Trophoblast cell (in vitro differentiated cells and primary cell): ENCODE results near the gene KRTAP5-11.
A peak's percentile ranks its signal among the peaks of the same experiment; 100 is the strongest.
"Not testable (repeated sequence)": the region's sequence is repeated elsewhere in the genome, so short reads cannot be mapped to it uniquely, and the experiment has no call there.

Experiments used
- DNase-seq, 2 donors: peaks; one replicate each; pipeline ENCODE4 v3.0.0-alpha.2; 2016
- H2AFZ ChIP-seq: 2 replicates; pipeline ENCODE4 v1.6.1; 2013; ENCODE audit warnings: low read length, moderate library complexity, mild to moderate bottlenecking; ENCODE audit not compliant: insufficient read depth, poor library complexity
- H2AK5ac ChIP-seq: 2 replicates; pipeline ENCODE4 v1.6.1; 2013; ENCODE audit warnings: mild to moderate bottlenecking, low read length
- H2BK120ac ChIP-seq: 2 replicates; pipeline ENCODE4 v1.6.1; 2013; ENCODE audit warnings: low read length, mild to moderate bottlenecking, moderate library complexity; ENCODE audit not compliant: insufficient read depth, poor library complexity
- H2BK12ac ChIP-seq: 2 replicates; pipeline ENCODE4 v1.6.1; 2013; ENCODE audit warnings: mild to moderate bottlenecking, low read length, moderate library complexity
- H2BK5ac ChIP-seq: 2 replicates; pipeline ENCODE4 v1.6.1; 2013; ENCODE audit warnings: low read length, low read depth, moderate library complexity, mild to moderate bottlenecking; ENCODE audit not compliant: poor library complexity
- H3K14ac ChIP-seq: 2 replicates; pipeline ENCODE4 v1.6.1; 2013; ENCODE audit warnings: mild to moderate bottlenecking, low read length
- H3K18ac ChIP-seq: 2 replicates; pipeline ENCODE4 v1.6.1; 2013; ENCODE audit warnings: mild to moderate bottlenecking, low read length
- H3K23ac ChIP-seq: 2 replicates; pipeline ENCODE4 v1.6.1; 2013; ENCODE audit warnings: low read length
- H3K27ac ChIP-seq: 2 replicates; pipeline ENCODE4 v1.5.1; 2013; ENCODE audit warnings: low read depth, mild to moderate bottlenecking, inconsistent platforms, low read length, moderate library complexity
- H3K27me3 ChIP-seq: 2 replicates; pipeline ENCODE4 v1.6.1; 2013; ENCODE audit warnings: inconsistent platforms, mild to moderate bottlenecking, low read length, moderate library complexity; ENCODE audit not compliant: insufficient read depth
- H3K36me3 ChIP-seq, 2 experiments: 1 replicate in 1 of 2; 2 replicates in 1 of 2; pipeline ENCODE4 v1.6.1; 2013; ENCODE audit warnings: low read length in 2 of 2, mild to moderate bottlenecking in 2 of 2, moderate library complexity in 1 of 2; ENCODE audit not compliant: insufficient read depth in 2 of 2, control insufficient read depth in 1 of 2
- H3K4ac ChIP-seq: 2 replicates; pipeline ENCODE4 v1.6.1; 2013; ENCODE audit warnings: low read depth, mild to moderate bottlenecking, low read length, moderate library complexity
- H3K4me1 ChIP-seq, 2 experiments: 1 replicate in 1 of 2; 2 replicates in 1 of 2; pipeline ENCODE4 v1.6.1; 2013; ENCODE audit warnings: low read length in 2 of 2, mild to moderate bottlenecking in 2 of 2, moderate library complexity in 1 of 2; ENCODE audit not compliant: insufficient read depth in 2 of 2, control insufficient read depth in 1 of 2
- H3K4me2 ChIP-seq: 2 replicates; pipeline ENCODE4 v1.6.1; 2013; ENCODE audit warnings: inconsistent platforms, mild to moderate bottlenecking, low read length, moderate library complexity
- H3K4me3 ChIP-seq: 2 replicates; pipeline ENCODE4 v1.5.1; 2013; ENCODE audit warnings: mild to moderate bottlenecking, low read depth, low read length, inconsistent platforms
- H3K79me1 ChIP-seq: one replicate; pipeline ENCODE4 v1.6.1; 2013; ENCODE audit warnings: low read length
- H3K79me2 ChIP-seq: 2 replicates; pipeline ENCODE4 v1.6.1; 2013; ENCODE audit warnings: low read length, mild to moderate bottlenecking; ENCODE audit not compliant: control insufficient read depth, insufficient read depth, poor library complexity
- H3K9ac ChIP-seq: 2 replicates; pipeline ENCODE4 v1.6.1; 2013; ENCODE audit warnings: mild to moderate bottlenecking, low read length
- H3K9me3 ChIP-seq: 2 replicates; pipeline ENCODE4 v1.6.1; 2013; ENCODE audit warnings: low read depth, mild to moderate bottlenecking, control low read depth, inconsistent platforms, low read length; ENCODE audit not compliant: insufficient read depth
- H4K12ac ChIP-seq: 2 replicates; pipeline ENCODE4 v1.6.1; 2013; ENCODE audit warnings: low read depth, mild to moderate bottlenecking, low read length, moderate library complexity
- H4K8ac ChIP-seq: 2 replicates; pipeline ENCODE4 v1.6.1; 2013; ENCODE audit warnings: low read depth, mild to moderate bottlenecking, low read length, moderate library complexity
- H4K91ac ChIP-seq: one replicate; pipeline ENCODE4 v1.6.1; 2013; ENCODE audit warnings: low read depth, mild to moderate bottlenecking, low read length, moderate library complexity
- WGBS: extraction: QIAGEN DNeasy Blood & Tissue Kit; methylation state at CpG from one replicate; pipeline ENCODE4 v1.1.7; 2013; ENCODE audit warnings: missing lambda C conversion rate; ENCODE audit not compliant: insufficient read length, insufficient coverage; ENCODE audit errors: extremely low coverage; 5-methylcytosine and 5-hydroxymethylcytosine counted together

Gene KRTAP5-11

GRCh38 chr11:71588822-71589545, 6.3 kb upstream of the KRTAP5-11 start:
- H3K23ac ChIP-seq, H2AK5ac ChIP-seq, H3K4me2 ChIP-seq, H3K27me3 ChIP-seq, H3K79me2 ChIP-seq, H4K12ac ChIP-seq, H3K4me3 ChIP-seq, H3K14ac ChIP-seq, H3K36me3 ChIP-seq, H3K9ac ChIP-seq, H3K4ac ChIP-seq, H4K91ac ChIP-seq, H3K9me3 ChIP-seq, H3K79me1 ChIP-seq, H2AFZ ChIP-seq, H2BK5ac ChIP-seq: not testable (repeated sequence)
- peak overlapping the region; percentile 11 for H2BK120ac ChIP-seq
- peak overlapping the region; percentile 80 for H2BK12ac ChIP-seq
- peak overlapping the region; percentile 60 for H4K8ac ChIP-seq
- peaks cover 3 to 12% of the 10 kb centered on the region in 2 experiments for H3K4me1 ChIP-seq
- WGBS, result no CpG with 5 or more reads among the region's 11 CpGs
- peak overlapping the region; percentile 17 for H3K27ac ChIP-seq
- peak; percentile 45 to 62 for DNase-seq
- peak overlapping the region; percentile 59 for H3K18ac ChIP-seq

DNA sequence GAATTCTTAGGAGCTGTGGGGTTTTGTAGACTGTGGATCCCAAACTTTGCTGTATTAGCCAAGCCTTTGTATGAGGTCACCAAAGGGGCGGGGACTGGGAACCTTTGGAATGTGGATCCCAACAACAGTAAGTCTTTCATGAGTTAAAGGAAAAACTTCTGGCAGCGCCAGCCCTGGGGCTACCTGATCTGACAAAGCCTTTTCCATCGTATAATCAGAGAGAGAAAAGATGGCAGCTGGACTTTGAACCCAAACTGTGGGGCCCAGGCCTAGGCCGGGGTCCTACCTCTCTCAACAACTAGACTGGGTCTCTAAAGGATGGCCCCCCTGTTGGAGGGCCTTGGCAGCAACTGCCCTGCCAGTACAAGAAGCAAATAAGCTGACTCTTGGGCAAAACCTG, 5.6 kb upstream of the KRTAP5-11 start:
- Histone ChIP-seq H4K91ac (peak overlapping the region; percentile 32), H4K8ac (peak overlapping the region; percentile 19), H2BK120ac (peak overlapping the region; percentile 51), H3K27ac (peak overlapping the region; percentile 17), H3K4me1 (peaks cover 3 to 12% of the 10 kb centered on the region in 2 experiments)
- not testable (repeated sequence) for H2AFZ ChIP-seq, H4K12ac ChIP-seq, H3K23ac ChIP-seq, H3K27me3 ChIP-seq, H3K4ac ChIP-seq, H3K36me3 ChIP-seq, H2BK12ac ChIP-seq, H3K18ac ChIP-seq, H3K4me3 ChIP-seq, H3K9me3 ChIP-seq, H2AK5ac ChIP-seq, H3K9ac ChIP-seq, H3K14ac ChIP-seq, H2BK5ac ChIP-seq, H3K79me2 ChIP-seq, H3K4me2 ChIP-seq, H3K79me1 ChIP-seq
- no CpG with 5 or more reads among the region's 4 CpGs for WGBS
- DNase-seq, result peak; percentile 57 to 75

DNA sequence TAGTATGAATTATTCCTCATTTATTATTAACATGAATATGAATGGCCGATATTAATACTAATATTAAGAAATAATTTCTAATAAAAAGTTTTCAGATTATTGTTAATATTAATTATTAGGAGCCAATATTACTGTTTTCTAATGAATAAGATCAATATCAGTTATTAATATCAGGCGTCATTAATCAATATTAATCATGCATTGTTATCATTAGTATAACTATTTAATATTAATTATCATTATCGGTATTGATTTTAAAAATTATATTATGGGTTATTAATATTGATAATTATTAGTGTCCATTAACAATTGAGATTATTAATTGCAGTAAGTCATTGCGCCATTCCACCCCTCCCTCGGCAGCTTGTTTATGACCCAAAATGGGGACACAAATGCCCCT, 3.0 kb upstream of the KRTAP5-11 start:
- H3K27me3 ChIP-seq, H4K91ac ChIP-seq, H2BK120ac ChIP-seq, H3K4me2 ChIP-seq, H3K23ac ChIP-seq, DNase-seq, H3K18ac ChIP-seq, H4K8ac ChIP-seq, H3K9me3 ChIP-seq, H3K79me1 ChIP-seq, H3K36me3 ChIP-seq, H3K4me3 ChIP-seq, H3K9ac ChIP-seq, H2BK12ac ChIP-seq, H2BK5ac ChIP-seq, H3K14ac ChIP-seq, H2AK5ac ChIP-seq, H3K79me2 ChIP-seq, H4K12ac ChIP-seq, H3K4ac ChIP-seq, H2AFZ ChIP-seq, H3K27ac ChIP-seq: not testable (repeated sequence)
- no CpG with 5 or more reads among the region's 5 CpGs for WGBS
- peaks cover 3 to 12% of the 10 kb centered on the region in 2 experiments for H3K4me1 ChIP-seq

- H4K12ac ChIP-seq, H3K4me1 ChIP-seq, H3K14ac ChIP-seq, H3K4me3 ChIP-seq, H3K18ac ChIP-seq, DNase-seq, H3K79me1 ChIP-seq, H3K27me3 ChIP-seq, H3K4me2 ChIP-seq, H3K9ac ChIP-seq, H3K23ac ChIP-seq, H3K79me2 ChIP-seq, H2BK120ac ChIP-seq, H3K4ac ChIP-seq, H3K36me3 ChIP-seq, H3K9me3 ChIP-seq, H4K8ac ChIP-seq, H2BK5ac ChIP-seq, H2BK12ac ChIP-seq, H3K27ac ChIP-seq, H4K91ac ChIP-seq, H2AFZ ChIP-seq, H2AK5ac ChIP-seq: not testable (repeated sequence)
- whole genome bisulfite sequencing, result no CpG with 5 or more reads among the region's 2 CpGs
These were observed 294 bp upstream of the KRTAP5-11 start for GRCh38 chr11:71582969-71583368.
